GM21723 (cell line): ENCODE data around the gene CCDC91.
A peak's percentile ranks its signal among the peaks of the same experiment; 100 is the strongest.
"Not testable (repeated sequence)": the region's sequence is repeated elsewhere in the genome, so short reads cannot be mapped to it uniquely, and the experiment has no call there.

Source experiments
- ATAC-seq: cut with Tn5 transposase; IDR thresholded peaks from one replicate; pipeline ENCODE4 v1.9.1; 2021; ENCODE audit warnings: mild to moderate bottlenecking, moderate library complexity; ENCODE audit not compliant: unreplicated experiment

CCDC91 gene

DNA sequence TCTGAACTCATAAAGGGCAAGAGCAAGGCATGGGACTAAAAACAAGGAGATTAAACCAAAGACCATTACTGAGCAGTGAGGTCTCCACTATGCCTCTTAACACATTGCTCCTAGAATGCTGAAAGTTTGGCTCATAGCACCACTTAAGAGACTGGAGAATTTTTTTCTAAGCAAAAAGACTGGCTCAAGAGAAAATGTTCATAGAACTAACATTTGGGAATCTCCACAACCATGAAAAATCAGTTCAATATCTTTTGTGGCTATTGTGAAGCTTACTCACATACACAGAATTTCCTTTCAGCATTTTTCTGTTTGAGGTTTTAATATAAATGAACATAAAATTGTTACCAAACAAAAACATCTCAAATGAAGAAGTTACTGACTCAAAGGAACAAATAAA, 255.8 kb downstream of the CCDC91 start:
- no peak for ATAC-seq

GRCh38 chr12:28453686-28454085, 263.4 kb downstream of the CCDC91 start:
- ATAC-seq, result no peak

DNA sequence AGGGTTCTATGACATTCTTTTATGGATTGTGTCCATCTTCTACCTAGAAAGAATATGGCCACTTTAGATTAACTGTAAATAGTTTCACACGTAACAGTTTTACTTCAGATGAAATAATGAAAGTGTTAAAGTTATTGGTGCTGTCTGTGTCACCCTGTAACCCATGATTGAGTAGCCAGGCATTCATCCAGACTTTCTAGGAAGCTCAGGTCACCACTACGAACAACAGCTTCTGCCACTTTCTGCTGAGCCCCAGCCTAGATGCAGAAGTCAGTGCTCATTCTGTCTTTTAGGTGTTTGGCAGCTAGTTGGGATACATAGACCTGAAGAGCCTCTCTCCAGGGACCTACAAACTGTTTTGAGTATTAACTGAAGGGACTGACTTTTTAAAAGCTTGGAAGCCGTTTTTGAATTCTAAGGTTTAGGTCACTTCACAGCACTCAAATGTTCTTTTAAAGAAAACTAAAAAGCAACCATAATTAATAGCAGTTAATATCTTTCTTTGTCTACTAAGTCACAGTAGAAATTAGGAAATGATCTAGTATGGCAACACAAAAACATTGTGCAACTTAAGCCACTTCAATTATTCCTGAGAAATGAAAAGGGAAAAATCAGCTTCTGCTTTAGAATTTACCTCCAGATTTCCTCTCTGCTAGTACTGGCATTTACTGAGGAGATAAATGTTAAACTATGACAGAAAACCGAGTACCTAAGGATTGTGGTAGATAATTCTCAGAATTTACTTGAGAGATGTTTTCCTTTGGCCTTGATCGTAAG, 266.9 kb downstream of the CCDC91 start:
- ATAC-seq, result no peak

- no peak for ATAC-seq
Measured at GRCh38 chr12:28457785-28458184, 267.5 kb downstream of the CCDC91 start.

GRCh38 chr12:28459481-28459880, 269.2 kb downstream of the CCDC91 start:
- ATAC-seq, result no peak

GRCh38 chr12:28460420-28461130, 270.3 kb downstream of the CCDC91 start:
- ATAC-seq, result peak; percentile 73

GRCh38 chr12:28463396-28463795, 273.1 kb downstream of the CCDC91 start:
- ATAC-seq, result no peak

- not testable (repeated sequence) for ATAC-seq
Measured at GRCh38 chr12:28471762-28472161, 281.5 kb downstream of the CCDC91 start.

GRCh38 chr12:28476206-28476605, 285.9 kb downstream of the CCDC91 start:
- ATAC-seq, result not testable (repeated sequence)

DNA sequence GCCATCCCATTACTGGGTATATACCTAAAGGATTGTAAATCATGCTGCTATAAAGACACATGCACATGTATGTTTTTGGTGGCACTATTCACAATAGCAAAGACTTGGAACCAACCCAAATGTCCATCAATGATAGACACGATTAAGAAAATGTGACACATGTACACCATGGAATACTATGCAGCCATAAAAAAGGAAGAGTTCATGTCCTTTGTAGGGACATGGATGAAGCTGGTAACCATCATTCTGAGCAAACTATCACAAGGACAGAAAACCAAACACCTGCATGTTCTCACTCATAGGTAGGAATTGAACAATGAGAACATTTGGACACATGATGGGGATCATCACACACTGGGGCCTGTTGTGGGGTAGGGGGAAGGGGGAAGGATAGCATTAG, 288.8 kb downstream of the CCDC91 start:
- ATAC-seq, result not testable (repeated sequence)

DNA sequence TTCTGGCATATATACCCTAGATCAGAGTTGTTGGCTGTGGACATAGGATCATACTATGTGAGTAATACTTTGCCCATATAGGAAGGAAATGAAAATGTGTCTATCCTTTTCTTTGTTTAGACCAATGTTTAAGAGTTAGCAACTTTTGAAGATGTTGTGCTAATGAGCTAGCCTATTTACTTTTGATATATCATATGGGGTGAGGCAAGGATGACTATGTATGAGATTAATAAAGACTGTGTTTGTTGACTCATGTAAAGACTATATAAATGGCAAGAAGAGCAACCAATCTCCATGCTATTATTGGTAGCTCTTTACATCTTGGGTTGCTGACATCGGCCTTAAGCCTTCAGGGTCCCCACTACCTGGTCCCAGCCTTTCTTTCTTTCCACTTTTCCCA, 289.4 kb downstream of the CCDC91 start:
- no peak for ATAC-seq

- ATAC-seq, result no peak
Measured at GRCh38 chr12:28484156-28484555, 293.9 kb downstream of the CCDC91 start.

- no peak for ATAC-seq
Measured at GRCh38 chr12:28486521-28486920, 296.3 kb downstream of the CCDC91 start.

DNA sequence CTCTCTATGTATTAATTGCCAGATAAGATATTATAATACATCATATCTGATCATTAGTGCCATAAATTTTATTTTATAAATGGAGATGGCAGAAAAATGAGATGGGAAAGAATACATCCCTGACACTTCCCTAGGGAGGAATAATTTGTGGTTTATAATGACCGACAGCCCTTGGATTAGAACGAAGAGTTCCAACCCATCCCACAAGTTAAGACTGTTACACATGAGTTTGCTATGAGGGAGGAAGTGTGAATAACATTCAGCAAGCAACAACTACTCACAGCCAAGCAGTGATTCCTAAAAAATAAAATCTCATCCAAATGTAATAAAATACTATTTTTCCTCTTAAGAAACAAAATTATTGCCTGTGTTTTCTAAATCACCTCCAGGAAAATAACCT, 299.0 kb downstream of the CCDC91 start:
- ATAC-seq, result no peak

GRCh38 chr12:28497889-28498411, 307.7 kb downstream of the CCDC91 start:
- peak; percentile 95 for ATAC-seq

GRCh38 chr12:28498850-28499249, 308.6 kb downstream of the CCDC91 start:
- ATAC-seq, result no peak

GRCh38 chr12:28500373-28501024, 310.2 kb downstream of the CCDC91 start:
- no peak for ATAC-seq

GRCh38 chr12:28506271-28506670, 316.0 kb downstream of the CCDC91 start:
- ATAC-seq, result no peak

- ATAC-seq, result no peak
Measured at GRCh38 chr12:28507033-28507432, 316.8 kb downstream of the CCDC91 start.

GRCh38 chr12:28507867-28508266, 317.6 kb downstream of the CCDC91 start:
- ATAC-seq, result no peak

DNA sequence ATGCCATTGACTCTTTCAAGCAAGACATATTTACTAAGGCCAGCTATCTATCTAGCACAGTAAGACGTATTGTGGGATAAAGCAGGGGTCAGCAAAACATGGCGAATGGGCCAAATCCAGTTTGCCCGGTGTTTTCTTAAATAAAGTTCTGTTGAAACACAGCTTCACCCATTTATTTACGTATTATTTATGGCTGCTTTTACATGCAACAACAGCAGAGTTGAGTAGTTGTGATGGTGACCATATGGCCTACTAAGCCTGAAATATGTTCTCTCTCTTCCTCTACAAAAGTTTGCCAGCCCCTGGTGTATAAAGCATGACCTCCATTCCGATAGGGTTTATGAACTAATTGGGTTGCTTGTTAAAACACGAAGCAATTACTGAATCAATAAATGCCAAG, 322.1 kb downstream of the CCDC91 start:
- ATAC-seq, result no peak

DNA sequence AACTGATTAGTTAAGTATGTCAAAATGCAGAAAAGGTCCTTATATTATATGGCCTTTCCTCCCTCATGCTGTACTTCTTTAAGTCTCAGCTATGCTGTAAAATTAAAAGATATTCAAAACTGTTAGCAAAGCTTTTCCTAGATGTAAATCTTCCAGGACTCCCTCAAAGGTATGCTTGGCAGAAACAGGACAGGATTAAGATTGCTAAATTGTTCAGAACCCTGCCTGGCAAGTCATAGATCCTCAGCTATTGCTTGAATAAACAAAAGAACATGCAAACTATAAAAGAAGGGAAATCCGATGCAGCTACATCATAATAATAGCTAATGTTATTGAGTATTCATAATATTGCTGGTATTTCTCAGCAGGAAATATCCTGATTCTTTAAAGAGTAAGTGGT, 322.6 kb downstream of the CCDC91 start:
- no peak for ATAC-seq
